ENCODE measurements around the gene SLC25A44.

DNA sequence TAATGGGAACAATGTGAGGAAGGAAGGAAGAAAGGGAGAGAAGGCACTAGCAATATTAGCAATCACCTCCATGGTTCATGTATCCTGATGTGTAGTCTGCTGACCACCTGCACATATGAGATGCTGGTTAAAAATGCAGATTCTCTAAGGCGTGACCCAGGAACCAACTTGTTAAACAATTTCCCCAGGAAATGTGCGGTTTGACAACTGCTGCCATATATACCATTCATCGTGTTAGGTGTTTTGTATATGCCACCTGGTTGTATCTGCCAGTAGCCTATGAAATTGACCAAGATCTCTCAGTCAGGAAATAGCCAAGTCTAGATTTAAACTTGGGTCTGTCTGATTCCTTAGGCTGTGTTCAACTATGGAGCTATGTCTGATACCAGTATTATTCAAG is 36.4 kb upstream of the SLC25A44 start:
- TF ChIP-seq, protein P1, sequence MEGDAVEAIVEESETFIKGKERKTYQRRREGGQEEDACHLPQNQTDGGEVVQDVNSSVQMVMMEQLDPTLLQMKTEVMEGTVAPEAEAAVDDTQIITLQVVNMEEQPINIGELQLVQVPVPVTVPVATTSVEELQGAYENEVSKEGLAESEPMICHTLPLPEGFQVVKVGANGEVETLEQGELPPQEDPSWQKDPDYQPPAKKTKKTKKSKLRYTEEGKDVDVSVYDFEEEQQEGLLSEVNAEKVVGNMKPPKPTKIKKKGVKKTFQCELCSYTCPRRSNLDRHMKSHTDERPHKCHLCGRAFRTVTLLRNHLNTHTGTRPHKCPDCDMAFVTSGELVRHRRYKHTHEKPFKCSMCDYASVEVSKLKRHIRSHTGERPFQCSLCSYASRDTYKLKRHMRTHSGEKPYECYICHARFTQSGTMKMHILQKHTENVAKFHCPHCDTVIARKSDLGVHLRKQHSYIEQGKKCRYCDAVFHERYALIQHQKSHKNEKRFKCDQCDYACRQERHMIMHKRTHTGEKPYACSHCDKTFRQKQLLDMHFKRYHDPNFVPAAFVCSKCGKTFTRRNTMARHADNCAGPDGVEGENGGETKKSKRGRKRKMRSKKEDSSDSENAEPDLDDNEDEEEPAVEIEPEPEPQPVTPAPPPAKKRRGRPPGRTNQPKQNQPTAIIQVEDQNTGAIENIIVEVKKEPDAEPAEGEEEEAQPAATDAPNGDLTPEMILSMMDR (IDR thresholded peaks at IDR 0.05; ENCODE audit: insufficient read depth, low read depth, low read length): no peak
- TF ChIP-seq EZH2 (IDR thresholded peaks at IDR 0.05; ENCODE audit: insufficient read depth, low read length): no peak

Data from astrocyte (in vitro differentiated cells and primary cell).